Stimulated activated CD8-positive, alpha-beta memory T cell treated with anti-CD3 and anti-CD28 coated beads, Interleukin-15, amount 100 ng/mL, for 48 hours (primary cell): ENCODE results near the gene SSBP4.
"Not testable (repeated sequence)": the region's sequence is repeated elsewhere in the genome, so short reads cannot be mapped to it uniquely, and the experiment has no call there.

Experiments used
- DNase-seq, 2 donors: peaks; one replicate each; pipeline ENCODE4 v3.0.0-alpha.2; 2020; ENCODE audit warnings: low read depth in 2 of 2

Gene SSBP4

DNA sequence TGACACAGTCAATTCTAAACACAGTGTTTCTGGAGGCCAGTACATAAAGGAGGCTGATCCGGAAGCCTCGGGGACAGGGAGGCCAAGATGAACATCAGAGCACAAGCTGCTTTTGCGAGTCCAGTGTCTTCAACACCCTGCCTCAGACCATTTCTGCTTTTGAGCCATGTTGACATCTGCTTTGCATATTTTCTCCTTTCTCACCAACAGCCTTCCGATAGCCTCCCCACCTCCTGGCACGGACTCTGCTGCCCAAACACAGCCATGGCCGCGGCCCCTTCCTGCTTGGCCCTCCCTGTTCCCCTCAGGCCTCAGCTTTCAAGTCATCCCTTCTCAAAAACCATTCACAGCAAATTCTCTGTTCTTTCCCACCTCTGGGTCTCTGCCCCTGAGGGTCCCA is 25.4 kb upstream of the SSBP4 start:
- DNase-seq, result no peak

DNA sequence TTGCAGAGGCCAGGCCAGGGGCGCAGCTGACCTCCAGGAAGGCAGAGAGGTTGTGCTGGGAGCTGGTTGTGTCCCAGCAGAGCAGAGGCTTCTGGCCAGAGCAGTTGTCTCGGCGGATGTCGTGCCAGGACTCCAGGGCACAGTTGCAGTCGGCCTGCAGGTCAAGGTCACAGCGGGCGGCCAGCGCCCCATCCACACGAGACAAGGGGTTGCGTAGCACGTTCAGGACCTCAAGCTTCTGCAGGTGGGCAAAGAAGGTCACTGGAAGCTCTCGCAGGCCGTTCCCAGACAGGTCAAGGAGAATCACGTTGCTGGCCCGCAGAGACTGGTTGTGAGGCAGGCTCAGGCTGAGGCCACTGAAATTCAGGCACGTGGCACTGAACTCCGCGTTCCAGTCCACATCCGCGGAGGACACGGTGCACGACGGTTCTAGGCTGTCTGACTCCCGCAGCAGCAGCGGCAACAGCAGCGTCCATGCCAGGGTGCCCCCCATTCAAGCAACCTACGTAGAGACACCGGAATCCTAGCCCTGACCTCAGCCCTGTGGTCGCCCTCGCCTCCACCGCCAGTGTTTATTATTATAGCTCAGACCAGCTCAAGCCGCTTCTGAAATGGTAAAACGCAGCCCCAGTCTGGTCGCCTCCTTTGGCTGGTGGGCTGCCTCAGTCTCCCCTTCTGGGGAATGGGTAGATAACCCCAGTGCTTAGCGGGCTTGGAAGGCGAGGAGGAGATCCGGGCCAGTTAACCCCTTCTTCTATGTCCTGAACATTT is 22.5 kb upstream of the SSBP4 start:
- no peak for DNase-seq

DNA sequence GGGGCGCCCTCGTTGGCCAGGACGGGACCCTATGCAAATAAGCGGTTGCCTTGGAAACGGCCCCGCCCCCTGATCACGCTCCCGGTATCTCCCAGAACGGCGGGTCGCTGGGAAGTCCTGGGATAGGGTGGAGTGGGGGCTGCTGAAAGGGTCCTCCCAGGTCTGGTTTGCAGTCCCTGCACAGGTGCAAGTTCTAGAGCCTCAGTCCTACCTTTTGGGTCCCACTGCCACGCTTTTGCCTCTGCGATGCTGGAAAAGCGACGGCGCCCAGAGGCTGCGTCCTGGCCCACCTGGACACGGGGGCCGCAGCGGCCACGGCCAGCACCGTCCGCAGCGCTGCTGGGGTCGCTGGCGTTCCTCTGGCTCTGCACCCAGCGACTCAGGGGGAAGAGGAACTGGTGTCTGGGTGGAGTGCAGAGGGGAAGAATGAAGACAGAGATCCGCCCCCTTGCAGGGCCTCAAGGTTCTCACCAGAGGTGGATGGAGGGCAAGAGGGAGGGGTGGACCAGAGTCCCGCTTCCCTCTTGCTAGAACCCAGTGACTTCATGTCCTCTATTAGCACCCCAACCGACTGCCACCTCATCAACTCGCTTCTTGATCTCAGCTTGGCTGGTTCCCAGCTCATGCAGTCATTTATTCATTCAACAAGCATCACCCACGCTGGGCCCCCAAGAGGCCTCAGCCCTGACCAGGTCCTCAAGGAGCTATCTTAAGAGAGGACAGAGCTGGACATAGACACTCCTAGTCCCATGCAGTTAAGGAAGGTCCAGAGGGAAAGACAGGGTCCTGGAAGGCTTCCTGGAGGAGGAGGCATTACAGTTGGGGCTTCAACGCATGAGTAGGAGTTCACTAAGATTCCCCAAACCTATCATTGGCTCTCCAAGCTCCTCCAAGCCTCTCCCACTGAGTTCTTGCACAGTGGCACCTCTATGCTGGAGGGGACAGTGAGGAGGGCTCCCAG is 21.7 kb upstream of the SSBP4 start, which contains the start of gene LRRC25:
Gene LRRC25 (minus strand): TSS at position 381 of the 961 bp plus-strand sequence. CDS start 659 bp downstream, outside the sequence.
- no peak for DNase-seq

DNA sequence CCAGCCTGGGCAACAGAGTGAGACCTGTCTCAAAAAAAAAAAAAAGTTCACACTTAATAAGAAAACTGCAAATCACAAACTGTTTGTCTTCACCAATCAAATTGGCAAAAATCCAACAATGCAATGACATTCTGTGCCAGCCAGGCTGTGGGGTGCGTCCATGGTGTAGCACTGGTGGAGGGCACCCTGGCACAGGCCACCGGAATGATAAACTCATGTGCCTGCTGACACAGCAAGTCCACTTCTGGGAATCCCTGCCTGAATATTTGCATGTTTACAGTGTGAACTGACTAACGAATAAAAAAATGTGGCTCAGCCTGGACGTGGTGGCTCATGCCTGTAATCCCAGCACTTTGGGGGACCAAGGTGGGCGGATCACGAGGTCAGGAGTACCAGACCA is 20.2 kb upstream of the SSBP4 start:
- no peak for DNase-seq

DNA sequence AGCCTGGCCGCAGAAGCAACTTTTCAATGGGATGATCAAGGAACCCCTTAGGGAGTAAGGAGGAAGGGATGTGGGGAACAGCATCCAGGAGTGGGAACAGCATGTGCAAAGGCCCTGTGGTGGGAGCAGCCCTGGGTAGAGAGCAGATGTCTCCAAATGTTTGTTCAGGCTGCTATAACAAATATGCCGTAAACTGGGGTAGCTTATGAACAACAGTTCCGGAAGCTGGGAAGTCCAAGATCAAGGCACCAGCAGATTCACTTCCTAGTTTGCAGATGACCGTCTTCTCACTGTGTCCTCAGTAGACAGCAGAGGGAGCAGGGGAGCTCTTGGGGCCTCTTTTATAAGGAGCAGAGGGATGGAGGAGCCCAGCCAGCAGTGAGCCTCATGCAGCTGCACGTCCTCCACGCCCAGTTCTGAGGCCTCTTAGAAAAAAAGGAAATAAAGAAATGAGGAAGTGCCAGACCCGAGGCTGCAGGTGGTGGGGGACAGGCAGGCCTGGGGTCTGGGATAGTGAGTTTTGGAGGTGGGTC is 17.6 kb upstream of the SSBP4 start:
- no peak for DNase-seq

DNA sequence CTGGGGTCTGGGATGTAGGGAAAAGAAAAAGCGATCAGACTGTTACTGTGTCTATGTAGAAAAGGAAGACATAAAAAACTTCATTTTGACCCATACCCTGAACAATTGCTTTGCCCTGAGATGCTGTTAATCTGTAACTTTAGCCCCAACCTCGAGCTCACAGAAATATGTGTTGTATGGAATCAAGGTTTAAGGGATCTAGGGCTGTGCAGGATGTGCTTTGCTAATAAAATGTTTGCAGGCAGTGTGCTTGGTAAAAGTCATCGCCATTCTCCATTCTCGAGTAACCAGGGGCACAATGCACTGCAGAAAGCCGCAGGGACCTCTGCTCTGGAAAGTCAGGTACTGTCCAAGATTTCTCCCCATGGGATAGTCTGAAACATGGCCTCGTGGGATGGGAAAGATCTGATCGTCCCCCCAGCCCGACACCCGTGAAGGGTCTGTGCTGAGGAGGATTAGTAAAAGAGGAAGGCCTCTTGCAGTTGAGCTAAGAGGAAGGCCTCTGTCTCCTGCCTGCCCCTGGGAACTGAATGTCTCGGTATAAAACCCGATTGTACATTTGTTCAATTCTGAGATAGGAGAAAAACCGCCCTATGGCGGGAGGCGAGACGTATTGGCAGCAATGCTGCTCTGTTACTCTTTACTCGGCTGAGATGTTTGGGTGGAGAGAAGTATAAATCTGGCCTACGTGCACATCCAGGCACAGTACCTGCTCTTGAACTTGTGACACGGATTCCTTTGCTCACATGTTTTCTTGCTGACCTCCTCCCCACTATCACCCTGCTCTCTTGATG is 16.5 kb upstream of the SSBP4 start:
- DNase-seq, result not testable (repeated sequence)

DNA sequence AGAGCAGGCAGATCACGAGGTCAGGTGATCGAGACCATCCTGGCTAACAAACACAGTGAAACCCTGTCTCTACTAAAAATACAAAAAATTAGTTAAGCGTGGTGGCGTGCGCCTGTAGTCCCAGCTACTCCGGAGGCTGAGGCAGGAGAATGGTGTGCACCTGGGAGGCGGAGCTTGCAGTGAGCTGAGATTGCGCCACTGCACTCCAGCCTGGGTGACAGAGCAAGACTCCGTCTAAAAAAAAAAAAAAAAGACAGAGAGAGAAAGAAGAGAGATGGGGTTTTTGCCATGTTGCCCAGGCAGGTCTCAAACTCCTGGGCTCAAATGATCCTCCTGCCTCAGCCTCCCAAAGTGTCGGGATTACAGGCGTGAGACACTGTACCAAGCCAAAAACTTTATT is 13.4 kb upstream of the SSBP4 start:
- DNase-seq, result not testable (repeated sequence)

DNA sequence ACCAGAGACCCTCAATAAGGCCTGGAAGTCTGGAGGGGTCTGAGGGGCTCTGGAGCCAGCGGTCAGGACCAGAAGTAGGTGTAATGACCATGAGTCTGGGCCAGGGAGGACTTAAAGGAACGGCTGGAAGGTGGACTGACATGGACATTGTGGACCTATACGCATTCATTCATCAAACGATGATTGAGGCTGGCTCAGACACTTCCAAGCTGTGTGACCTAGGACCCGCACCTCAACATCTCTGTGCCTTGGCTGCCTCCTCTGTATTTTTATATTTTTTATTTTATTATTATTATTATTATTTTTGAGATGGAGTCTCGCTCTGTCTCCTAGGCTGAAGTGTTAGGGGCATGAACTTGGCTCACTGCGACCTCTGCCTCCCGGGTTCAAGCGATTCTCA is 12.4 kb upstream of the SSBP4 start:
- DNase-seq, result no peak

DNA sequence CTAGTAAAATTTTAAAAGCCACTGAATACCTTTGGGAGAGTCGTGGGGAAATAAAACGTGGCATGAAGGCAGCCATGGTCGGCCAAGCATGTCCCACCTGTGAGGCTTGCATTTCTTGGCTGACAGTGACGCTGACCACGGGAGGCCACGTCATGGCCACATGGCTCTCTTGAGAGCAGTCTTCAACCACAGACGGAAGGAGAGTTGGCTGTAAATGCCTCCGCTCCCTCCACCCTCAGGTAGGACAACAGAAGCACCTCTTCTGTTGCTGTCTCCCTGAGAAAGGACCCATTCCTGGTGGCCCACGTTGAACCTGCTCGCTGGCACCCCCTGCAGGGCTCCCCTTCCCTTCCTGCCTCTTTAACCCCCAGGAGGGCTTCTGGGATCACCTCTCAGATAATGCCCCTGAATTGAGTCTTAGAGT is 11.1 kb upstream of the SSBP4 start:
- DNase-seq, result no peak

DNA sequence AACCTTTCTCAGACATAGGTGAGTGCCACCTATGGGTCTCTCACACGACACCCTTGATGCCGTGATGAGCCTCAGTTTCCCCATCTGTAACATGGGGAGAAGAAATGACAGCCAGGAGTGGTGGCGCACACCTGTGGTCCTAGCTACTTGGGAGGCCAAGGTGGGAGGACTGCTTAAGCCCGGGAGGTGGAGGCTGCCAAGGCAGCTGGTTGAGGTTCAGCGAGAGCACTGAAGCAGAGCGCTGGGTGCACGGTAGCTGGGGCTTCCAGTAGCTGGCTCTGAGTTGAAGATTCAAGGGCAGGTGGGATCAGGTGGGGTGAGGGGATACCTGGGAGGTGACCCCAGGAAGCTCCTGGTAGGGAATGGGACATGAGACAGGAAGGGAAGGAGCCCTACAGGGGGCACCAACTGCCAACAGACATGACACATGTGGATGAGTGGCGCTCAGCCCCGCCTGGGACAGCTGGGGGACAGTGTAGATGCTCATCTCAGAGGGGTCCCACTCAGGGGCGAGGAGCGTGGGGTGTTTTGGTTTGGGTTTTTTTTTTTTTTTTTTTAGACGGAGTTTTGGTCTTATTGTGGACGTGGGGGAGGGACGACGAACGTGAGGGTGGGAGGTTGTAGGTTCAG is 6.5 kb upstream of the SSBP4 start:
- DNase-seq, result no peak

DNA sequence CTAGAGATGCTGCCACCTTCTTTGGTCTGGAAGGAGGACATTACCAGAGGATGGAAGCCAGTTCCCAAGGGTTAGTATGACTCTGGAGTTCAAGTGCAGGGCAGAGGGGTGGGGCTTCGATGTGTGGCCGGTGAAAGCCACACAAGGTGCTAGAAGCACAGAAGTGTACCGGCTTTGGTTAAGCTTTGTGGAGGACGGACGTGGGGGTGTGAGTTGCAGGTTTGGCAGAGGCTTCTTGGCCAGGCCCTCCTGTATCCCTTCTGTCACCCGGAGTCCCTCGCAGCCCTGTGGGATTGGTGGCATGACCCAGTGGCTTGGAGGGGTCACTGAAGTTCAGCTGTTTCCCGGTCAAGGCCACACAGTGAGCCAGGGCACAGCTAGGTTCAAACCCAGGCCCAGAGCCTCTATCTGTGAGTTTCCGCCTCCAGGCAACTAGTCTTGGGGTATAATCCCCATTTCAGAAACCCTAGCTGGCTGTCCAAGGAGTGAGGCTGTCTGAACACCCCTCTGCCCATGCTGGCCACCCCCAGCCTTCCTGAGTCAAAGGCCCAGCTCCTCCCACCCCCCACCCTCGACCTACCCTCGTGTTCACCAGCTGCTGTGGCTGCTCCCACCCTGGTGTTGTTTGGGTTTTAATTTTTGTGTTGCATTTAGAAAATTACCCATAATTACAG is 4.6 kb upstream of the SSBP4 start:
- DNase-seq, result no peak

DNA sequence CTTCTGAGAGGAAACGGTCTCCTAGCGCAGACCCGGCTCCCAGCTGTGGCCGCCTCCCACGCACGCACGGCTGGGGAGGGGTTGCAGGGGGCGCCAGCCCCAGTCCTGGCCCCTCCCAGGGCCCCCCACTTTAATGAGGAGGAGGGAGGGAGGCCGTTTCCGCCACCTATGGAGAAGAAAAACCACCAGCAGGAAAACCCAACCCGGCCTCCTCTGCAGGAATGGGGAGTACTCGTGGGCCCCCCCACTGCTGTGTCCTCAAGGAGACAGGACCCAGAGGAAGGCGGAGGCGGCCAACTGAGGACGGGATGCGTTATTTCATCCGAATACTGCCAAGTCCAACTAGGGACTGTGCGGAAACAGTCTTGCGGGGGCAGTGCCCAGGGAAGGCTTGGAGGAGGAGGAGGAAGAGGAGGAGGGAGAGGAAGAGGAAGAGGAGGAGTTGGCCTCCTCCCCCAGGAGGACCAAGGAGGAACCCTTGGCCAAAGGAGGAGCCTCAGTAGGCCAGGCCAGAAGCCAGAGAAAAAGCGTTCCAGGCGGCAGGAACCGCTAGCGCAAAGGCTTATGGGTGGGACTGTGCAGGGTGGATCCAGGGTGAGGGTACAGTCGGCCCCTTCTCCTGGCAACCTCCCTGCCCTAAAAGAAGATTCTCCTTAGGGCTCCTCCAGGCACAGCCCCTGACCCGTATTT is 3.9 kb upstream of the SSBP4 start:
- no peak for DNase-seq

DNA sequence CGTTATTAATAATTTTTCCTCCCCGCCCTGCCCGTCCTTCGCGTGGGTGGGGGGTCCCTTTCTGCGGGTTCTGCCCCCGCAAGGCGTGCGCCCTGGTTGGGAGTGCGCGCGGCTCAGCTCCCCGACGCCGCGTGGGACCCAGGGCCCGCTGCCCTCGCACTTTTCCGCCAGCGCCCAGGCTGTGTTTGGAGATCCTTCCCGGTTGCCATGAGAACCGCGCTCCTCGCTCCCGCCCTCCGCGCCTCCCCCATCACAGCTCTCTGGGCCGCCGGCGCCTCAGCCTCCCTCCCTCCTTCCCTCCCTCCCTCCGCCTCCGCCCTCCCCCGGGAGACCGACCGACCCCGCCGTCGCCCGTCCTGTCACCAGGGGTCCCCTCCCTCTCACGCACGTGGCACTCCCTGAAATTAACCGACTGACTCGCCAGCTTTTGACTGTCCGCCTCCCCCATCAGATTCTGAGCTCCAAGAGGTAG is 2.4 kb upstream of the SSBP4 start:
- DNase-seq, result peak; percentile 56 to 67

DNA sequence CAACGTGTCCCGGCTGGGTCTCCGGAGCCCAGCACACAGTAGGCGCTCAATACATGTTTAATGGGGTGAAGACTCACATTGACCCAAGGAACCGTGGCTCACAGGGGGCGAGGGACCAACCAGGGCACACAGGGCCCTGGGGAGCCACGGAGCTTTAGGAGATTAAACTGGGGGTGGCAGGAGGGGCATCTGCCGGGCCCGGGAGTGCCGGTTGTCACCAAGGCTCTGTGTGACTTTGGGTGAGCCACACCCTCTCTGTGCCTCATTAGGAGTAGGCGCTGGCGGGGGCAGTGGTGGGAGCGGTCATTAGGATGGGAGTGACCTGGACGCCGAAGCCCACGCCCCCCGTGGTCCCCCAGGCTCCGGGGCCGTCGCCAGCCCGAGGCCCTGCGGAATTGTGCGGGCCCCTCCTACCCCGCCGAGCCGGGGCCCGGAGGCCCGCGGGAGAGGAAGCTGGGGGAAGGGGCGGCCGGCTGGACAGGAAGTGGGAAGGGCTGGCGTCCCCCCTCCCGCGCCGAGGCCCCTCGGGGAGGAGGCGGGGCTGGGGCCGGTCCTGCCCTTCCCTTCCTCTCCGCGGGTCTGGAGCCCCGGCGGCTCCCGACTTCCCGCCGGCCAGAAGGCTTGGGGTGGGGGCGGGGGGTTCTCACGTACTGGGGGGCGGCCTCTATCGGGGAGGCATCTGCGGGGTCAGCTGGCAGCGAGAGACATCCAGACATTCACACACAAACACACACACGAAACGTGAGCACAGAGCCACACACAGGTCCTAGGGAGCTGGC is 1.8 kb upstream of the SSBP4 start:
- peak in 1 of 2 donors; percentile 21 for DNase-seq

DNA sequence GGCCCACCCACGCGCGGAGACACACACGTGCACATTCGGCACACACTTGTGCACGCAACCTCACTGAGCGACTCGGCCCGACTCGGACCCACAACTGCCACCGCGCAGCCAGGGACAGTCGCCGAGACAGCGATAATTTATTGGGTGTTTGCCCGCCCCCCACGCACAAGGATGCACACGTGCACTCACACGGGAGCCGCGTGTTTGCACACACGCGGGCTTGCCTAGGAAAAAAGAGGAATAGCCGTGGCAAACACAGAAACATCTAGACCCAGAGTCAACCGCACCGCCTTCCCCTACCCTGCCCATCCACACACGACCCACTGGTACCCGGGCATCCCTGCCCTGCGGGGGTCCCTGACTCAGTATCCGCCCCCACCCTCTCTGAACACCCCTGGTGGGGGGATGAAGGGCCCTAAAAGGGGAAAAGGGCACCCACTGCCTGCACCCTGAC is 1.1 kb upstream of the SSBP4 start:
- no peak for DNase-seq

DNA sequence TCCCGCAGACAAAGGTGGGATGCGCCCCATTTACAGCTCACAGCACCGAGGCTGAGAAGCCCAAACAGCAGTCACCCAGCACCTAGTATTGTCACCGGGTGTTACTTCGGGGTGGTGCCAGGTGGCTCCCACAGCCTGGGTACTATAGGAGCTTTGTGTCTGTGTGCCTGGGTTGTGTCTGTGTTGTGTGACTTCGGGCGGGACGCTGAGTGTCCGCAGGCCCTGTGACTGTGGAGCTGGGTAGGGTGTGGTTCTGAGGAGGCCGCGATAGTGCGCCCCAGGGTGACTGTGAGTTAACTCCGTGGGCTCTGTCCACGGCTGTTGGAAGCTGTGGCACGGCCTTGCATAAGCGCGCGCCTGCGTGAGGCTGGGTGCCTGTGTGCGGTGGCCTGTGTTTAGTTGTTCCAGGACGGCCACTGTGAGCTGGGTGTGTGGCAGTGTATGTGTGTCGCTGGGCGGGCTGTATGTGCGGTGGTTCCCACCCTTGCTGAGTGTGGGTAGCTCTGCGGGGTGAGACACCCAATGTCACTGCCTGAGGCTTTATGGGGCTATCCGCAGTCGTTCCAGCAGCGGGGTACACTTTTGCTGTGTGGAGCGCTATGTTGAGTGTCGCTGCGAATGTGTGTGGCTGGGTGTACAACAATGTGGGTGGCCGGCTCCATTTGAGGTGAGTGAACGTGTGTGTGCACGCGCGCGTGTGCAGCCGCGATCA is 559 bp upstream of the SSBP4 start:
- peak in 1 of 2 donors; percentile 21 for DNase-seq

DNA sequence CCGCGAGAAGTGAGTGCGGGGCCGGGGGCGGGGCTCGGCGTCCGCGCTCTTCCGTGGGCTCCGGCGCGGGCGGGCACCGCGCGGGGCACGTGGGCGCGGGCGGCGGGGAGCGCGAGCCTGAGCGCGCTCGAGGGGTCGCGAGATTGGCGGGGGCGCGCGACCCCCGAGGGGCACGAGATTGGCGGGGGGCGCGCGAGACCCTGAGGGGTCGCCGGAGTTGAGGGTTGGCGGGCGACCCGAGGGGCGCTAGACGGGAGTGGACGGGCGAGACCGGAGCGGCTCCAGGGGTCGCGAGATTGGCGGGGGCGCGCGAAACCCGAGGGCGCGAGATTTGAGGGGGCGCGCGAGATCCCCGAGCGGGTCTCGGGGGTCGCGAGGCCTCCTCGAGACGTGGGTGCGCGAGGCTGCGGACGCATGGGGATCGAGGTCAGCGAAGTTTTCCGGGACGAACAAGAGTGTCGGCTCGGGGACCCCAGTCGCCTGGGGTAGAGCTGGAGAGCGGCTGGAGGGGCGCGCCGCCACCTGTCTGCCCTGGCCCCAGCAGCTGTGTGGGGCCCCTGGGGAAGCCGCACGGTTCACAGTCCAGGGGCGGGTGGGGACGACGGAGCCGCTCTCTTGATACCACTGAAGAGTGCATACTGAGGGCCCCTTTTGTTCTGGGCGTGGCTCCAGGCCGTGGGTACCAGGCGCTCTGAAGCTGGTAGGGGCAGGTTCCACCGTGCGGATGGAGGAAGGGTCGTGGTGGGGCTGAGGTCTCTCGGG is 682 bp downstream of the SSBP4 start:
- peak in 1 of 2 donors; percentile 42 for DNase-seq
